Measurements from ENCODE around the gene MID1.

Gene MID1

GRCh38 chrX:10576186-10576585 lies 44.2 kb downstream of the MID1 start:
- no peak for DNase-seq

GRCh38 chrX:10574663-10575062 lies 45.7 kb downstream of the MID1 start:
- DNase-seq, result no peak

GRCh38 chrX:10571260-10571659 lies 49.1 kb downstream of the MID1 start:
- no peak for DNase-seq

- no peak for DNase-seq
These were observed 49.8 kb downstream of the MID1 start for GRCh38 chrX:10570601-10571000.

- DNase-seq, result no peak
These were observed 50.4 kb downstream of the MID1 start for GRCh38 chrX:10569946-10570345.

GRCh38 chrX:10568428-10568827 lies 52.0 kb downstream of the MID1 start:
- no peak for DNase-seq

- DNase-seq, result no peak
These were observed 53.2 kb downstream of the MID1 start for GRCh38 chrX:10567136-10567535.

- no peak for DNase-seq
These were observed 53.7 kb downstream of the MID1 start for GRCh38 chrX:10566716-10567097.

GRCh38 chrX:10564484-10564883 lies 55.9 kb downstream of the MID1 start:
- DNase-seq, result no peak

GRCh38 chrX:10557166-10557565 lies 63.2 kb downstream of the MID1 start:
- no peak for DNase-seq

GRCh38 chrX:10556405-10556804 lies 64.0 kb downstream of the MID1 start:
- DNase-seq, result no peak

- no peak for DNase-seq
These were observed 64.5 kb downstream of the MID1 start for GRCh38 chrX:10555846-10556245.

GRCh38 chrX:10554612-10555270 lies 65.6 kb downstream of the MID1 start:
- no peak for DNase-seq

- no peak for DNase-seq
These were observed 71.1 kb downstream of the MID1 start for GRCh38 chrX:10549280-10549679.

- DNase-seq, result no peak
These were observed 71.7 kb downstream of the MID1 start for GRCh38 chrX:10548688-10549087.

- DNase-seq, result no peak
These were observed 74.5 kb downstream of the MID1 start for GRCh38 chrX:10545882-10546281.

- no peak for DNase-seq
These were observed 77.8 kb downstream of the MID1 start for GRCh38 chrX:10542586-10542985.

GRCh38 chrX:10538831-10539230 lies 81.6 kb downstream of the MID1 start:
- DNase-seq, result no peak

GRCh38 chrX:10537308-10537707 lies 83.1 kb downstream of the MID1 start:
- DNase-seq, result no peak

- DNase-seq, result no peak
These were observed 83.6 kb downstream of the MID1 start for GRCh38 chrX:10536744-10537143.

GRCh38 chrX:10534611-10535010 lies 85.8 kb downstream of the MID1 start:
- no peak for DNase-seq

GRCh38 chrX:10533696-10534365 lies 86.6 kb downstream of the MID1 start:
- DNase-seq, result no peak

GRCh38 chrX:10531927-10532326 lies 88.5 kb downstream of the MID1 start:
- DNase-seq, result no peak

GRCh38 chrX:10529344-10529743 lies 91.0 kb downstream of the MID1 start:
- no peak for DNase-seq

- DNase-seq, result no peak
These were observed 93.9 kb downstream of the MID1 start for GRCh38 chrX:10526451-10526850.

Measured in NCI-H187 (cell line).